Common myeloid progenitor, CD34-positive (primary cell): Measurements from ENCODE around the gene STYXL1.

ENCODE experiments used
- CTCF ChIA-PET: fragments of 350-600 bp; sonication (Branson Sonifier 250); formaldehyde crosslinking; loops from one replicate; lab custom pipeline; 2021; ENCODE audit warnings: antibody characterized with exemption; lab: Charles Lee
- POLR2A ChIA-PET: fragments of 350-600 bp; sonication (Branson Sonifier 250); formaldehyde crosslinking; loops from one replicate; lab custom pipeline; 2021; ENCODE audit warnings: antibody characterized with exemption; lab: Charles Lee
- DNase-seq, 3 donors: peaks; one replicate each; pipeline versions ENCODE4 v3.0.0 to v3.0.0-alpha.2; 2013
- H3K27ac ChIP-seq, 2 experiments: 1 replicate in 1 of 2; 2 replicates in 1 of 2; pipeline ENCODE4 v1.7.0; 2013; ENCODE audit warnings: inconsistent platforms in 2 of 2, low read length in 2 of 2, mild to moderate bottlenecking in 2 of 2, low read depth in 1 of 2, moderate library complexity in 1 of 2; ENCODE audit not compliant: severe bottlenecking in 2 of 2, insufficient read depth in 1 of 2, poor library complexity in 1 of 2
- H3K27me3 ChIP-seq, 5 experiments: replicated peaks in 2 of 5; 1 replicate in 3 of 5; 2 replicates in 2 of 5; pipeline versions ENCODE4 v1.6.1 to v1.7.0; 2013; ENCODE audit warnings: low read length in 4 of 5, mild to moderate bottlenecking in 2 of 5, moderate library complexity in 2 of 5, inconsistent platforms in 1 of 5; ENCODE audit not compliant: insufficient read depth in 5 of 5, control insufficient read depth in 4 of 5
- H3K36me3 ChIP-seq, 4 experiments: 1 replicate in 2 of 4; 2 replicates in 2 of 4; pipeline versions ENCODE4 v1.6.1 to v1.7.0; 2013; ENCODE audit warnings: low read length in 3 of 4, control low read depth in 1 of 4, mild to moderate bottlenecking in 1 of 4; ENCODE audit not compliant: control insufficient read depth in 4 of 4, insufficient read depth in 4 of 4
- H3K4me1 ChIP-seq, 4 experiments: 1 replicate in 3 of 4; 2 replicates in 1 of 4; pipeline versions ENCODE4 v1.6.1 to v1.7.1; 2013; ENCODE audit warnings: low read length in 3 of 4, mild to moderate bottlenecking in 3 of 4, control low read depth in 1 of 4, inconsistent platforms in 1 of 4, moderate library complexity in 1 of 4; ENCODE audit not compliant: control insufficient read depth in 4 of 4, insufficient read depth in 4 of 4; ENCODE audit errors: control extremely low read depth in 1 of 4
- H3K4me3 ChIP-seq, 7 experiments: 1 replicate in 4 of 7; 2 replicates in 3 of 7; pipeline versions ENCODE4 v1.5.1 to v1.7.0; 2013; ENCODE audit warnings: mild to moderate bottlenecking in 7 of 7, low read length in 6 of 7, moderate library complexity in 6 of 7, inconsistent platforms in 2 of 7, low read depth in 2 of 7, control low read depth in 1 of 7; ENCODE audit not compliant: insufficient read depth in 4 of 7, control insufficient read depth in 1 of 7; ENCODE audit errors: extremely low read depth in 1 of 7
- H3K9me3 ChIP-seq, 5 experiments: 1 replicate in 4 of 5; 2 replicates in 1 of 5; pipeline versions ENCODE4 v1.6.1 to v1.7.1; 2013; ENCODE audit warnings: low read length in 4 of 5, mild to moderate bottlenecking in 2 of 5, inconsistent platforms in 1 of 5, low read depth in 1 of 5, moderate library complexity in 1 of 5; ENCODE audit not compliant: control insufficient read depth in 4 of 5, insufficient read depth in 2 of 5; ENCODE audit errors: control extremely low read depth in 1 of 5
- WGBS: methylation state at CpG from one replicate; pipeline ENCODE4 v1.1.5; 2013; ENCODE audit not compliant: insufficient coverage; 5-methylcytosine and 5-hydroxymethylcytosine counted together

The STYXL1 gene

DNA sequence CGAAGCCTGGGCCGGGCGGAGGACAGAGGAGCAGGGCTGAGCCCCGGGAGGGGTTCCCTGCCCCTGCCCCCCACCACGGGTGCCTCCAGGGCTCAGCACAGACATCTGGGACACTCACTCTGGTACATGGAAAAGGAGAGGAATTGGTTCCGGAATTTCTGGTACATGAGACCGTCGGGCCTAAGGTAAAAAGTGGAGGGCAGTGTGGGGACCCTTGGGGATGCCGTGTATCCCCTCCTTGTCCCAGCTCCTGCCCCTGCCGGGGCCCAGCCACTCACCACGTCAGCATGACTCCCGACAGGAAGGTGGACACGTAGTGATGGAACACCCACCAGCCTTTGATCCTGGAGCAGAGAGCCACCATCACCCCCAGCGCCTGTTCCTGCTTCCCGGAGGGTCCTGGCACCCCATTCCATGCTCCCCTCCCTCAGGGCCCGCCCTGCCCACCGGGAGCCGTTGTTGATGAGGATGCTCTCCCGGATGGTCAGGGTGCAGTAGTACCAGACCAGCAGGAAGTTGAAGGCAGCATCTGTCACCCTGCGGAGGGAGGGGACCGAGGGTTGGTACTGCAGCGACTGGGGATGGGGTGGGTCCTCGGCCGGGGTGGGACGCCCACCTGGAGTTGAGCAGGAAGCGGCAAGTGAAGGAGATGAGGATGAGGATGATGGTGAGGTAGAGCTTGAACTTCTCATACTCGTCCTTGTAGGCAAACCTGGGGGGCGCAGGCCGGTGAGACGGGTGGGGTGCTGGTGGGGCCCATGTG, 59.8 kb downstream of the STYXL1 start:
- Histone ChIP-seq H3K27me3 (no peaks in the 10 kb centered on the region), H3K9me3 (no peaks in the 10 kb centered on the region), H3K36me3 (peaks cover 0 to 49% (median 21%) of the 10 kb centered on the region in 4 experiments), H3K27ac (no peak overlapping the region), H3K4me3 (no peak overlapping the region), H3K4me1 (no peaks in the 10 kb centered on the region)
- POLR2A ChIA-PET = no interaction called here
- no peak for DNase-seq
- WGBS = 96% methylated on average over 19 of the region's 30 CpGs
- CTCF ChIA-PET = no interaction called here

- Histone ChIP-seq H3K27ac (no peak overlapping the region), H3K36me3 (peaks cover 0 to 56% (median 24%) of the 10 kb centered on the region in 4 experiments), H3K4me1 (no peaks in the 10 kb centered on the region), H3K4me3 (no peak overlapping the region), H3K27me3 (no peaks in the 10 kb centered on the region), H3K9me3 (no peaks in the 10 kb centered on the region)
- WGBS = 96% methylated on average over 25 of the region's 32 CpGs
- ChIA-PET CTCF (no interaction called here), POLR2A (no interaction called here)
- no peak for DNase-seq
Measured at GRCh38 chr7:75987026-75987804, 60.6 kb downstream of the STYXL1 start.

- ChIA-PET CTCF (no interaction called here), POLR2A (interaction anchor here (0.6 kb wide), 1 partner anchor 36 kb away, joined by 5 read pairs; no protein-coding TSS in a partner anchor)
- Histone ChIP-seq H3K9me3 (no peaks in the 10 kb centered on the region), H3K4me1 (no peaks in the 10 kb centered on the region), H3K4me3 (no peak overlapping the region), H3K27ac (no peak overlapping the region), H3K36me3 (peaks cover 0 to 63% (median 27%) of the 10 kb centered on the region in 4 experiments), H3K27me3 (no peaks in the 10 kb centered on the region)
- WGBS = 99% methylated on average over 16 of the region's 20 CpGs
- DNase-seq = no peak
Measured at GRCh38 chr7:75986147-75986781, 61.5 kb downstream of the STYXL1 start.

GRCh38 chr7:75985518-75986146, 62.2 kb downstream of the STYXL1 start:
- peaks cover 0 to 69% (median 27%) of the 10 kb centered on the region in 4 experiments for H3K36me3 ChIP-seq
- H3K4me1 ChIP-seq = no peaks in the 10 kb centered on the region
- no peak for DNase-seq
- H3K9me3 ChIP-seq = no peaks in the 10 kb centered on the region
- WGBS = 98% methylated on average over 19 of the region's 41 CpGs
- ChIA-PET CTCF (no interaction called here), POLR2A (no interaction called here)
- no peaks in the 10 kb centered on the region for H3K27me3 ChIP-seq
- no peak overlapping the region for H3K27ac ChIP-seq
- no peak overlapping the region for H3K4me3 ChIP-seq

DNA sequence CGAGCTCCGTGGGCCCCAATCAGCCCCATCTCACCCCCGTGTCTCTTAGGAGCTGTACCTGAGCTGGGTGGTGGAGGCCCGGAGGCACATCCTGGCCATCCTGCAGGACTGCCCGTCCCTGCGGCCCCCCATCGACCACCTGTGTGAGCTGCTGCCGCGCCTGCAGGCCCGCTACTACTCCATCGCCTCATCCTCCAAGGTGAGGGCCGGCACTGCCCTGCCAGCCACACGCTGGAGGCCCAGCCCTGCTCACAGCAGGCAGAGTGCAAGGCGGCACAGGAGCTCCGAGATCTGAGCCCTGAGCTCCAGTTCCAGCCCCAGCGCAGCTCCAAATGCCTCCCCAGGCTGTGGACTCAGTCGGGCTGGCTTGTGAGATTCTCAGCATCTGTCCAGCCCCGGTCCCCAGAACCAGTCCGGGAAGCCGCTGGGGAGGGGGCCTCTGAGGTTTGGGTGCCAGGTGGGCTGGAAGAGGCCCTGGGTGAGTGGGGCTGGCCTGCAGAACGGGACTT, 62.7 kb downstream of the STYXL1 start:
- H3K4me1 ChIP-seq = no peaks in the 10 kb centered on the region
- ChIA-PET POLR2A (no interaction called here), CTCF (interaction anchor here (0.7 kb wide), 1 partner anchor 18 kb away, joined by 3 read pairs; no protein-coding TSS in a partner anchor)
- no peak overlapping the region for H3K27ac ChIP-seq
- 89% methylated on average over 17 of the region's 21 CpGs for WGBS
- H3K4me3 ChIP-seq = no peak overlapping the region
- H3K36me3 ChIP-seq = peaks cover 0 to 75% (median 27%) of the 10 kb centered on the region in 4 experiments
- no peaks in the 10 kb centered on the region for H3K27me3 ChIP-seq
- no peaks in the 10 kb centered on the region for H3K9me3 ChIP-seq
- DNase-seq = no peak

DNA sequence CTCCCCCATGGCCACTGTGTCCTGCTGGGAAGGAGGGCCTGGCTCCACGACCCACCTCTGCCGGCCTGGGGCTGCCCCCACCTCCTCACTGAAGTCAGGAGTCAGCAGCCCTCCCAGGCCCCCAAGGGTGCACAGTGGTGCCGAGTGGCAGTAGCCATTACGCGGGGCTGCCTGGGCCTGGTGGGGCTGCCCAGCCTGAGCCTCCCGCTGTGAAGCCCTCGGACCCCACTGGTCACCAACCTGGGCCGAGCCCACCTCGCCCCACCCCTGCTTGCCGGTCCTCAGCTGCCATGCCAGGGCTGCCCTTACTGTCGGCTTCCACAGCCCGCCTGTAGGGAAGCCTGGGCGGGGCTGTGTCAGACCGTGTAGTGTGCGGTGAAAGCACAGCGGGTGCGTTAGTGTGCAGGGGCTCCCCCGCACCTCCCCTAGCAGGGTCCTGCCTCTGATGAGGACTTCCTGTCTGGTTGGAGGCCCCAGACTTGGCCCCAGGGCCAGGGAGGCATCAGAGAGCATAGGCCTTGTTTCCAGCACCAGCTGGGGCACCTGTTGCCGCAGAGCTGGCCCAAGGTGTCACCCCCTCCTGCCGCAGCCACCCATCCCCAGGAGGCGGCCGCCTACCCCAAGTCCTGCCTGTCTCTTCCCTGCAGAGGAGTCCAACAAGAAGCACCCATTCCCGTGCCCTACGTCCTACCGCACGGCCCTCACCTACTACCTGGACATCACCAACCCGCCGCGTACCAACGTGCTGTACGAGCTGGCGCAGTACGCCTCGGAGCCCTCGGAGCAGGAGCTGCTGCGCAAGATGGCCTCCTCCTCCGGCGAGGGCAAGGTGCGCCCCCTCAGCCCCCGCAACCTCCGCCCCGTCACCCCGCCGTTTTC, 63.4 kb downstream of the STYXL1 start:
- H3K9me3 ChIP-seq = no peaks in the 10 kb centered on the region
- no peaks in the 10 kb centered on the region for H3K27me3 ChIP-seq
- H3K27ac ChIP-seq = no peak overlapping the region
- peaks cover 0 to 82% (median 27%) of the 10 kb centered on the region in 4 experiments for H3K36me3 ChIP-seq
- WGBS = 92% methylated on average over 35 of the region's 44 CpGs
- no peaks in the 10 kb centered on the region for H3K4me1 ChIP-seq
- no peak for DNase-seq
- ChIA-PET POLR2A (no interaction called here), CTCF (interaction anchor here (0.7 to 1.1 kb wide), 2 partner anchors 10 to 17 kb away, joined by 3 to 4 read pairs; no protein-coding TSS in a partner anchor)
- H3K4me3 ChIP-seq = no peak overlapping the region
